Neural cell (in vitro differentiated cells): ENCODE measurements around the gene BLOC1S1.

Experiments used
- EP300 ChIP-seq: fragments of 450-650 bp; conservative IDR thresholded peaks from 2 replicates; pipeline ENCODE4 v1.6.1; 2014; ENCODE audit warnings: antibody characterized with exemption, mild to moderate bottlenecking, moderate library complexity; ENCODE audit not compliant: poor library complexity, severe bottlenecking
- EZH2 ChIP-seq: fragments of 200-600, 300-800 bp; shearing (Covaris generic), sonication (generic); IDR thresholded peaks from 2 replicates; pipeline ENCODE4 v1.6.1; 2014; ENCODE audit warnings: antibody characterized with exemption, low read length, borderline replicate concordance, mild to moderate bottlenecking; ENCODE audit not compliant: insufficient read depth, poor library complexity, severe bottlenecking
- MXI1 ChIP-seq: fragments of 450-650 bp; conservative IDR thresholded peaks from 2 replicates; pipeline ENCODE4 v1.6.1; 2014; ENCODE audit warnings: antibody characterized with exemption, mild to moderate bottlenecking; ENCODE audit not compliant: poor library complexity, severe bottlenecking
- POLR2AphosphoS5 ChIP-seq: IDR thresholded peaks from 2 replicates; pipeline ENCODE4 v1.6.1; 2012
- RAD21 ChIP-seq: fragments of 450-650 bp; conservative IDR thresholded peaks from 2 replicates; pipeline ENCODE4 v1.6.1; 2014; ENCODE audit warnings: antibody characterized with exemption, mild to moderate bottlenecking, moderate library complexity
- SMC3 ChIP-seq: fragments of 450-650 bp; conservative IDR thresholded peaks from 2 replicates; pipeline ENCODE4 v1.6.1; 2014; ENCODE audit warnings: antibody characterized with exemption, mild to moderate bottlenecking, moderate library complexity; ENCODE audit not compliant: poor library complexity
- TAF1 ChIP-seq: IDR thresholded peaks from 2 replicates; pipeline ENCODE4 v1.6.1; 2012; ENCODE audit warnings: low read depth
- TF ChIP-seq, protein P1 (sequence below): fragments of 450-650 bp; IDR thresholded peaks from 2 replicates; pipeline ENCODE4 v1.5.1; 2014; ENCODE audit warnings: antibody characterized with exemption, mild to moderate bottlenecking, moderate library complexity; ENCODE audit not compliant: poor library complexity, severe bottlenecking
- TF ChIP-seq, protein P2 (sequence below): IDR thresholded peaks from 2 replicates; pipeline ENCODE4 v1.6.1; 2012; ENCODE audit warnings: borderline replicate concordance

DNA sequence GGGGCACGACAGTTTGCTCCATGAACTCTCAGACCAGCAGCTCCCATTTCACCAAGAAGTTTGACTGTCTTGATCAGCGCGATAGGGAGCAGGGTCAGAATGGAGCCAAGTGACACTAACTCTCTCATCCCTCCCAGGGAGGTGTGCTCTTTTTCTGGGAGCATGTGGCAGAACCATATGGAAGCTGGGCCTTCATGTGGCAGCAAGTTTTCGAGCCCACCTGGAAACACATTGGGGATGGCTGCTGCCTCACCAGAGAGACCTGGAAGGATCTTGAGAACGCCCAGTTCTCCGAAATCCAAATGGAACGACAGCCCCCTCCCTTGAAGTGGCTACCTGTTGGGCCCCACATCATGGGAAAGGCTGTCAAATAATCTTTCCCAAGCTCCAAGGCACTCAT lies 32.2 kb upstream of the BLOC1S1 start:
- TF ChIP-seq, protein P1, sequence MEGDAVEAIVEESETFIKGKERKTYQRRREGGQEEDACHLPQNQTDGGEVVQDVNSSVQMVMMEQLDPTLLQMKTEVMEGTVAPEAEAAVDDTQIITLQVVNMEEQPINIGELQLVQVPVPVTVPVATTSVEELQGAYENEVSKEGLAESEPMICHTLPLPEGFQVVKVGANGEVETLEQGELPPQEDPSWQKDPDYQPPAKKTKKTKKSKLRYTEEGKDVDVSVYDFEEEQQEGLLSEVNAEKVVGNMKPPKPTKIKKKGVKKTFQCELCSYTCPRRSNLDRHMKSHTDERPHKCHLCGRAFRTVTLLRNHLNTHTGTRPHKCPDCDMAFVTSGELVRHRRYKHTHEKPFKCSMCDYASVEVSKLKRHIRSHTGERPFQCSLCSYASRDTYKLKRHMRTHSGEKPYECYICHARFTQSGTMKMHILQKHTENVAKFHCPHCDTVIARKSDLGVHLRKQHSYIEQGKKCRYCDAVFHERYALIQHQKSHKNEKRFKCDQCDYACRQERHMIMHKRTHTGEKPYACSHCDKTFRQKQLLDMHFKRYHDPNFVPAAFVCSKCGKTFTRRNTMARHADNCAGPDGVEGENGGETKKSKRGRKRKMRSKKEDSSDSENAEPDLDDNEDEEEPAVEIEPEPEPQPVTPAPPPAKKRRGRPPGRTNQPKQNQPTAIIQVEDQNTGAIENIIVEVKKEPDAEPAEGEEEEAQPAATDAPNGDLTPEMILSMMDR, result no peak
- TF ChIP-seq EP300 (no peak), TAF1 (no peak), RAD21 (no peak), POLR2AphosphoS5 (no peak), SMC3 (no peak), EZH2 (no peak), MXI1 (no peak)
- TF ChIP-seq, protein P2, sequence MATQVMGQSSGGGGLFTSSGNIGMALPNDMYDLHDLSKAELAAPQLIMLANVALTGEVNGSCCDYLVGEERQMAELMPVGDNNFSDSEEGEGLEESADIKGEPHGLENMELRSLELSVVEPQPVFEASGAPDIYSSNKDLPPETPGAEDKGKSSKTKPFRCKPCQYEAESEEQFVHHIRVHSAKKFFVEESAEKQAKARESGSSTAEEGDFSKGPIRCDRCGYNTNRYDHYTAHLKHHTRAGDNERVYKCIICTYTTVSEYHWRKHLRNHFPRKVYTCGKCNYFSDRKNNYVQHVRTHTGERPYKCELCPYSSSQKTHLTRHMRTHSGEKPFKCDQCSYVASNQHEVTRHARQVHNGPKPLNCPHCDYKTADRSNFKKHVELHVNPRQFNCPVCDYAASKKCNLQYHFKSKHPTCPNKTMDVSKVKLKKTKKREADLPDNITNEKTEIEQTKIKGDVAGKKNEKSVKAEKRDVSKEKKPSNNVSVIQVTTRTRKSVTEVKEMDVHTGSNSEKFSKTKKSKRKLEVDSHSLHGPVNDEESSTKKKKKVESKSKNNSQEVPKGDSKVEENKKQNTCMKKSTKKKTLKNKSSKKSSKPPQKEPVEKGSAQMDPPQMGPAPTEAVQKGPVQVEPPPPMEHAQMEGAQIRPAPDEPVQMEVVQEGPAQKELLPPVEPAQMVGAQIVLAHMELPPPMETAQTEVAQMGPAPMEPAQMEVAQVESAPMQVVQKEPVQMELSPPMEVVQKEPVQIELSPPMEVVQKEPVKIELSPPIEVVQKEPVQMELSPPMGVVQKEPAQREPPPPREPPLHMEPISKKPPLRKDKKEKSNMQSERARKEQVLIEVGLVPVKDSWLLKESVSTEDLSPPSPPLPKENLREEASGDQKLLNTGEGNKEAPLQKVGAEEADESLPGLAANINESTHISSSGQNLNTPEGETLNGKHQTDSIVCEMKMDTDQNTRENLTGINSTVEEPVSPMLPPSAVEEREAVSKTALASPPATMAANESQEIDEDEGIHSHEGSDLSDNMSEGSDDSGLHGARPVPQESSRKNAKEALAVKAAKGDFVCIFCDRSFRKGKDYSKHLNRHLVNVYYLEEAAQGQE, result no peak
